Left lung (tissue), 10 donors: ENCODE results near the gene REM1. TPM values are rescaled to one million over a fixed set of nuclear protein-coding genes. Genes with fewer than 3 reads are reported as not detected.

Source experiments
- ATAC-seq: fragments of 200-7000 bp; cut with Tn5 transposase; one replicate; pipeline ENCODE4 v1.9.1; 2020; ENCODE audit warnings: moderate library complexity
- DNase-seq, 4 donors: peaks; one replicate each; pipeline ENCODE4 v3.0.0-alpha.2; 2013 to 2020
- H3K27ac ChIP-seq, 2 donors: fragments of 200-600 bp; sonication (generic) in 1 of 2; one replicate each; pipeline versions ENCODE4 v1.5.0 to v1.8.0; 2020 to 2021
- H3K27me3 ChIP-seq, 2 donors: fragments of 200-600 bp; sonication (generic) in 1 of 2; one replicate each; pipeline versions ENCODE4 v1.5.0 to v1.8.0; 2020 to 2021
- H3K36me3 ChIP-seq, 2 donors: fragments of 200-600 bp; sonication (generic) in 1 of 2; one replicate each; pipeline versions ENCODE4 v1.5.0 to v1.8.0; 2020 to 2021
- H3K4me1 ChIP-seq, 2 donors: fragments of 200-600 bp; one replicate each; pipeline ENCODE4 v1.8.0; 2021
- H3K4me3 ChIP-seq, 2 donors: fragments of 200-600 bp; sonication (generic) in 1 of 2; one replicate each; pipeline versions ENCODE4 v1.5.0 to v1.8.0; 2020 to 2021; ENCODE audit warnings: mild to moderate bottlenecking in 1 of 2
- H3K9me3 ChIP-seq, 2 donors: fragments of 200-600 bp; sonication (generic) in 1 of 2; one replicate each; pipeline versions ENCODE4 v1.5.0 to v1.8.0; 2020 to 2021
- CTCF ChIP-seq, 2 donors: fragments of 200-600 bp; sonication (generic) in 1 of 2; IDR thresholded peaks; one replicate each; pipeline versions ENCODE4 v1.5.0 to v1.8.0; 2021; ENCODE audit warnings: antibody characterized with exemption in 2 of 2
- intact Hi-C, 2 donors: fragments of 100-400 bp; cut with DNase I; formaldehyde crosslinking; loops; one replicate each; pipeline versions ENCODE4 v1.11.2 to v1.14.2; 2022
- polyA plus RNA-seq, 6 donors: library from polyadenylated mRNA; unstranded; fragments of 120-200 nt; gene quantifications; one replicate each; pipeline ENCODE4 v1.2.1, GENCODE V29; 2013; ENCODE audit not compliant: insufficient read length in 6 of 6
- total RNA-seq, 2 donors: library from RNA; stranded (reverse); fragmentation: NEBNext Ultra II Directional; extraction: Animal tissue kit (Norgen Biotek cat#: 25700); gene quantifications; one replicate each; pipeline ENCODE4 v1.2.1, GENCODE V29; 2021
- donor health status: DM: no; HTN: yes; CAD: no.
- donor health status: DM: no; HTN: no; CAD: no.

The REM1 gene
- total and polyA plus RNA-seq, 8 donors, result 2.0 to 9.9 (median 7.3) TPM

DNA sequence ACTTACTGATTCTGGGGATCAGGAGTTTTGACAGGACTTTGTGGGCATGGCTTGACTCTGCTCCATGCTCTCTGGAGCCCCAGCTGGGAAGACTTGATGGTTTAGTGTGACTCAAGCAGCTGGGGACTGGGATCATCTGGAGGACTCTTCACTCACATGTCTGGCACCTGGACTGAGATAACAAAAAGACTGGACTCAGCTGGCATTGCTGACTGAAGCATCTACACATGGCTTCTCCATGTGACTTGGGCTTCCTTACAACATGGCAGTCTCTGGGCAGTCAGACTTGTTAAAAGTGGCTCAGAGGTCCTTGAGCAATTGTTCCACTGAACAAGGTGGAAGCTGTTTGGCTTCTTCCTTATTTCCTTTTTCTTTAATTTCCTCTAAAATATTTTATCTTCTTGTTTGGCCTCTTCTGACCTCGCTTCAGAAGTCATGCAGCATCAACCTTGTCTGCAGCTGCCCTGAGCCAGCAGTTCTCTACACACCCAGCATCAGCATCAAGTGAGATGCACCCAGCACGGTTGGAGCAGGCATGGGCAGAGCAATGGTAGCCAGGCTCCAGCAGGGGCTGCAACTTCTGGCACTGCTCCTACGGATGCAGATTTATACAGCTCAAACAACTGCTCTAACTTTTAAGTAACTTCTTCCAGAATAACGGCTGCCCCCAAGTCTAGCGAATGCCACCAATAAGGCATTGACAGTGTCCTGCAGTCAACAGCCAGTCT, 33.6 kb downstream of the REM1 start:
- H3K9me3 ChIP-seq, result peaks cover 0 to 4% of the 10 kb centered on the region in 2 donors
- DNase-seq, result no peak
- H3K4me1 ChIP-seq, result peaks cover 0 to 1% of the 10 kb centered on the region in 2 donors
- H3K36me3 ChIP-seq, result no peaks in the 10 kb centered on the region
- no peak overlapping the region for H3K27ac ChIP-seq
- no peak overlapping the region for H3K4me3 ChIP-seq
- no peak for TF ChIP-seq CTCF (IDR thresholded peaks at IDR 0.05)
- ATAC-seq, result no peak
- intact Hi-C loops, result no loop called here
- peaks cover 0 to 8% of the 10 kb centered on the region in 2 donors for H3K27me3 ChIP-seq

DNA sequence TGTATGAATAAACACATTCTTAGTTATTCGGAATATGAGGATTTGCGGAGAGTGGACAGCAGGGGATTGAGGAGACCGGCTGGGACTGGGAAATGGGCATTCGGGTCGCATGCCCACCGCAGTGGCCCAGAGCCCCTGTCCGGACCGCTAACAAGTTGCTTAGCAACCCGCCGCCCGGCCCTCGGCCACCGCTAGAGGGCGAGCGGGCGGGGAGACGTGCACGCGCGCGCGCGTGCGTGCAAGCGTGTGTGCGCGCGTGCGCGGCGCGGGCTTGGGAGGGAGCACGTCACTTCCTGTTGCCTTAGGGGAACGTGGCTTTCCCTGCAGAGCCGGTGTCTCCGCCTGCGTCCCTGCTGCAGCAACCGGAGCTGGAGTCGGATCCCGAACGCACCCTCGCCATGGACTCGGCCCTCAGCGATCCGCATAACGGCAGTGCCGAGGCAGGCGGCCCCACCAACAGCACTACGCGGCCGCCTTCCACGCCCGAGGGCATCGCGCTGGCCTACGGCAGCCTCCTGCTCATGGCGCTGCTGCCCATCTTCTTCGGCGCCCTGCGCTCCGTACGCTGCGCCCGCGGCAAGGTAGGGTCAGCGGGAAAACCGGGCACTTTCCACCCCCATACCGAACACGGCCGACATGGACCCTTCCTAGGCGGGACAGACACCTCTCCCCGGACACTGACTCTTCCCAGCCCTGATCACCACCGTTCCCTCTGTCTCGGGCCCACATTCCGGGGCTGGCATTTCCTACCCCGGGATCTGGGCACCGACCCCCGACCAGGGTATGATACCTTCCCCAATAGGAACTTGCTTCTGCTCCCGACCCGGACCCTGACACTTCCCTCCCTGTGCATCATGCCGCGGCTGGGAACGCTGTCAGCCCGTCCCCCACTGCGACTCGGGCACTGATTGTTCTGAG, 39.3 kb downstream of the REM1 start, which contains the start of gene HM13:
Gene HM13, plus strand, starts transcription at position 289 of the 918 bp plus-strand sequence. Its CDS starts 110 bp downstream, at position 399.
- Histone ChIP-seq H3K27ac (peak within 1 kb of the TSS; percentile 70 to 88), H3K27me3 (no peaks in the 10 kb centered on the region), H3K36me3 (peaks cover 0 to 12% of the 10 kb centered on the region in 2 donors), H3K4me1 (peaks cover 23 to 48% of the 10 kb centered on the region in 2 donors), H3K4me3 (peak within 1 kb of the TSS; percentile 87 to 100), H3K9me3 (no peaks in the 10 kb centered on the region)
- TF ChIP-seq CTCF (IDR thresholded peaks at IDR 0.05), result peak; percentile 96 to 97
- peak; percentile 93 to 99 (median 97) for DNase-seq
- ATAC-seq, result peak; percentile 97
- intact Hi-C loops, result no loop called here

DNA sequence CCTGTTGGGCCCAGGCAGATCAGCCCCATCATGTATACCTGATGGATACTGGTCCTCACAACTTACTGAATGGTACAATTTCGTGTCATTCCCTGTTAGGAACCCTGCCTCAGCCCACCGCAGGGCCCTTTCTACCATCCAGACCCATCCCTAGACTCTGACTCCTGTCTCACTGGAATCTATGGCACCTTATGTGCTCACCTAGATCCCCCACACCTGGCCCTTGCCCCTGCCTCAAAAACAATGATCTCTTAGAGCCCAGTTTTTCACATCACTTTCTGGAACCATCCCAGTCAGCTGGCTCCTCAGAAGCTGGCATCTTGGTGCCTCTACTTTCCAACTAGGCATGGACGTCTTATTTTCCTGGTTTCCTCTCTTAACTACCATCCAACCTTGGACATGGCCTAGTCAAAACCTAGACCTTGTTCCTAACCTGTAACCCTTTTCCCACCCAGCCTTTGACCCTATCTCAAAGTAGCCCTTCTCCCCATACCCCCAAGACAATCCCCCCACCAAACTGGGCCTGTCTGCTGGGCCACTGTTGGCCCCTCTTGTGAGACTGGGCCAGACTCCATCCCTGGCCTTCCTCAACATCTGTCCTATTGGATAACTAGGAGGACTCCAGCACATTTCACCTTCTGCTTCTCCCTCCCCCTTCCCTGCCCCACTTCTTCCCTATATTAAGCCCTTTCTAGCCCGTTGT, 40.1 kb downstream of the REM1 start:
- no peak for ATAC-seq
- intact Hi-C loops, result no loop called here
- H3K27ac ChIP-seq, result peak overlapping the region; percentile 70 to 88

GRCh38 chr20:31515775-31516107, 40.7 kb downstream of the REM1 start:
- Histone ChIP-seq H3K36me3 (peaks cover 0 to 22% of the 10 kb centered on the region in 2 donors), H3K9me3 (no peaks in the 10 kb centered on the region), H3K4me1 (peaks cover 23 to 62% of the 10 kb centered on the region in 2 donors), H3K27me3 (no peaks in the 10 kb centered on the region), H3K4me3 (peak overlapping the region; percentile 87 to 100), H3K27ac (peak overlapping the region in 1 of 2 donors; percentile 88)
- TF ChIP-seq CTCF (IDR thresholded peaks at IDR 0.05), result no peak
- no peak for DNase-seq
- intact Hi-C loops, result no loop called here
- no peak for ATAC-seq

More for the DNA sequence above, 40.1 kb downstream of the REM1 start:
- Histone ChIP-seq H3K36me3 (peaks cover 0 to 20% of the 10 kb centered on the region in 2 donors), H3K4me3 (peak overlapping the region; percentile 87 to 100), H3K9me3 (no peaks in the 10 kb centered on the region), H3K27me3 (no peaks in the 10 kb centered on the region), H3K4me1 (peaks cover 23 to 57% of the 10 kb centered on the region in 2 donors)
- no peak for DNase-seq
- TF ChIP-seq CTCF (IDR thresholded peaks at IDR 0.05), result no peak
